SK-N-SH (cell line): ENCODE measurements around the gene ABCD2. TPM values are rescaled to one million over a fixed set of nuclear protein-coding genes. Genes with fewer than 3 reads are reported as not detected.

ENCODE experiments used
- CTCF ChIA-PET: fragments of 300-600, 350-600 bp; formaldehyde crosslinking; extraction: SDS; loops from one replicate; lab custom pipeline; 2021; lab: Yijun Ruan, JAX
- POLR2A ChIA-PET: fragments of 350-600 bp; sonication (Branson Sonifier 250); formaldehyde crosslinking; extraction: SDS; loops from one replicate; lab custom pipeline; 2020; ENCODE audit warnings: antibody characterized with exemption, inconsistent platforms; lab: Yijun Ruan, JAX
- DNase-seq: peaks from one replicate; pipeline ENCODE4 v3.0.0; 2012
- H2AFZ ChIP-seq: fragments of 200-600 bp; sonication (generic); 2 replicates; pipeline ENCODE4 v1.8.1; 2016; ENCODE audit warnings: antibody characterized with exemption, mild to moderate bottlenecking, low read depth
- H3F3A ChIP-seq: fragments of 200-600 bp; sonication (generic); replicated peaks from 2 replicates; pipeline ENCODE3; 2016; ENCODE audit warnings: antibody characterized with exemption, mild to moderate bottlenecking; ENCODE audit not compliant: insufficient read depth
- H3K27ac ChIP-seq, 2 experiments: fragments of 200-500 bp in 1 of 2; fragments of 200-600 bp in 1 of 2; sonication (Bioruptor generic) in 1 of 2; sonication (generic), shearing (Covaris generic) in 1 of 2; 2 replicates each; pipeline versions ENCODE4 v1.5.1 to v1.6.1; 2014 to 2016; ENCODE audit warnings: low read depth in 2 of 2, inconsistent platforms in 1 of 2, low read length in 1 of 2, mild to moderate bottlenecking in 1 of 2, mixed read lengths in 1 of 2
- H3K27me3 ChIP-seq: fragments of 200-600 bp; sonication (generic), shearing (Covaris generic); 2 replicates; pipeline ENCODE4 v1.6.1; 2016; ENCODE audit warnings: mixed run types; ENCODE audit not compliant: insufficient read depth
- H3K36me3 ChIP-seq, 2 experiments: fragments of 200-500 bp in 1 of 2; fragments of 200-600 bp in 1 of 2; sonication (Bioruptor generic) in 1 of 2; sonication (generic) in 1 of 2; replicated peaks in 1 of 2; 2 replicates each; pipeline versions ENCODE3 to v1.5.1; 2014 to 2016; ENCODE audit warnings: low read length in 1 of 2, mild to moderate bottlenecking in 1 of 2; ENCODE audit not compliant: insufficient read depth in 2 of 2, control insufficient read depth in 1 of 2
- H3K4me1 ChIP-seq, 2 experiments: fragments of 200-500 bp in 1 of 2; fragments of 200-600 bp in 1 of 2; sonication (Bioruptor generic) in 1 of 2; sonication (generic), shearing (Covaris generic) in 1 of 2; 2 replicates each; pipeline versions ENCODE4 v1.5.1 to v1.6.1; 2014 to 2016; ENCODE audit warnings: low read depth in 1 of 2, low read length in 1 of 2, mixed run types in 1 of 2; ENCODE audit not compliant: insufficient read depth in 2 of 2, control insufficient read depth in 1 of 2
- H3K4me2 ChIP-seq: fragments of 200-600 bp; sonication (generic), shearing (Covaris generic); 2 replicates; pipeline ENCODE4 v1.6.1; 2017; ENCODE audit warnings: mixed run types
- H3K4me3 ChIP-seq, 2 experiments: fragments of 200-500 bp in 1 of 2; fragments of 200-600 bp in 1 of 2; sonication (Bioruptor generic) in 1 of 2; sonication (generic), shearing (Covaris generic) in 1 of 2; 2 replicates each; pipeline versions ENCODE4 v1.5.1 to v1.8.1; 2014 to 2016; ENCODE audit warnings: low read depth in 2 of 2, inconsistent platforms in 1 of 2, low read length in 1 of 2, mild to moderate bottlenecking in 1 of 2, mixed read lengths in 1 of 2, moderate library complexity in 1 of 2
- H3K79me2 ChIP-seq: fragments of 200-600 bp; sonication (generic); 2 replicates; pipeline ENCODE4 v1.8.1; 2017; ENCODE audit warnings: mild to moderate bottlenecking; ENCODE audit not compliant: insufficient read depth
- H3K9ac ChIP-seq: fragments of 200-600 bp; sonication (generic); 2 replicates; pipeline ENCODE4 v1.6.1; 2017; ENCODE audit warnings: mixed run types
- H3K9me2 ChIP-seq: fragments of 200-600 bp; sonication (generic); 2 replicates; pipeline ENCODE4 v1.6.1; 2017; ENCODE audit warnings: mixed run types
- H3K9me3 ChIP-seq: fragments of 200-600 bp; sonication (generic); 2 replicates; pipeline ENCODE4 v1.6.1; 2017; ENCODE audit warnings: mixed run types, mild to moderate bottlenecking, moderate library complexity
- H4K20me1 ChIP-seq: fragments of 200-600 bp; sonication (generic); 2 replicates; pipeline ENCODE4 v1.6.1; 2017; ENCODE audit warnings: mild to moderate bottlenecking, mixed run types; ENCODE audit not compliant: insufficient read depth
- CTCF ChIP-seq: fragments of 200-600 bp; sonication (generic); IDR thresholded peaks from 2 replicates; pipeline ENCODE4 v1.6.1; 2017; ENCODE audit warnings: antibody characterized with exemption, mild to moderate bottlenecking, moderate library complexity
- FOSL2 ChIP-seq: IDR thresholded peaks from 2 replicates; pipeline ENCODE4 v1.4.0; 2012; ENCODE audit warnings: low read depth, mild to moderate bottlenecking, moderate library complexity, borderline replicate concordance
- FOXJ3 ChIP-seq: sonication (generic); formaldehyde crosslinking; IDR thresholded peaks from 2 replicates; pipeline ENCODE4 v1.5.1; 2020; ENCODE audit warnings: mild to moderate bottlenecking, missing genetic modification reagents
- FOXM1 ChIP-seq: IDR thresholded peaks from 2 replicates; pipeline ENCODE4 v1.4.0; 2012; ENCODE audit warnings: low read depth, mild to moderate bottlenecking
- MXI1 ChIP-seq: IDR thresholded peaks from 2 replicates; pipeline ENCODE4 v1.6.1; 2012; ENCODE audit warnings: mild to moderate bottlenecking, low read depth, low read length, improper control_type of control experiment
- POLR2AphosphoS5 ChIP-seq: IDR thresholded peaks from 2 replicates; pipeline ENCODE4 v1.6.1; 2012; ENCODE audit warnings: low read depth, low read length
- SMC3 ChIP-seq: IDR thresholded peaks from 2 replicates; pipeline ENCODE4 v1.6.1; 2012; ENCODE audit warnings: low read depth, low read length, improper control_type of control experiment
- TAF1 ChIP-seq: IDR thresholded peaks from 2 replicates; pipeline ENCODE4 v1.6.1; 2012; ENCODE audit warnings: low read depth, mild to moderate bottlenecking, low read length, moderate library complexity, borderline replicate concordance
- TCF12 ChIP-seq: IDR thresholded peaks from 2 replicates; pipeline ENCODE4 v1.4.0; 2012
- TEAD4 ChIP-seq: IDR thresholded peaks from 2 replicates; pipeline ENCODE4 v1.4.0; 2012; ENCODE audit warnings: mild to moderate bottlenecking, borderline replicate concordance; ENCODE audit not compliant: insufficient read depth
- USF2 ChIP-seq: fragments of 150-350 bp; IDR thresholded peaks from 2 replicates; pipeline ENCODE4 v1.6.1; 2017; ENCODE audit warnings: antibody characterized with exemption, low read length, low read depth, borderline replicate concordance
- YY1 ChIP-seq: IDR thresholded peaks from 2 replicates; pipeline ENCODE4 v1.4.0; 2012; ENCODE audit warnings: low read depth, mild to moderate bottlenecking
- WGBS: methylation state at CpG from one replicate; pipeline ENCODE4 v1.1.6; 2017; ENCODE audit warnings: low lambda C conversion rate; 5-methylcytosine and 5-hydroxymethylcytosine counted together
- polyA plus RNA-seq, 3 experiments: library from polyadenylated mRNA; depleted of rRNA; stranded (reverse); fragments of >200 nt; gene quantifications; 2 replicates each; pipeline ENCODE4 v1.2.3, GENCODE V29; 2012
- TF ChIP-seq, protein P1 (sequence below): fragments of 150-350 bp; IDR thresholded peaks from 2 replicates; pipeline ENCODE4 v1.6.1; 2016; ENCODE audit warnings: mild to moderate bottlenecking, low read depth, low read length
- TF ChIP-seq, protein P2 (sequence below): IDR thresholded peaks from 2 replicates; pipeline ENCODE4 v1.4.0; 2012; ENCODE audit warnings: low read depth, borderline replicate concordance

ABCD2 gene
- polyA plus RNA-seq, 1 of the 3 experiments (the other 2 are of a cell fraction): 0.02 TPM

- 94% methylated on average over 1 of the region's 1 CpG for WGBS
These were observed 14.1 kb downstream of the ABCD2 start for GRCh38 chr12:39605501-39605900.

More at GRCh38 chr12:39605501-39605900, 14.1 kb downstream of the ABCD2 start:
- Histone ChIP-seq H3K4me2 (no peak overlapping the region), H3K9me2 (no peaks in the 10 kb centered on the region), H3F3A (no peaks in the 10 kb centered on the region), H3K27ac (no peak overlapping the region), H4K20me1 (no peaks in the 10 kb centered on the region), H3K36me3 (peaks cover 0 to 6% of the 10 kb centered on the region in 2 experiments), H2AFZ (no peak overlapping the region), H3K4me3 (no peak overlapping the region), H3K9me3 (no peaks in the 10 kb centered on the region), H3K27me3 (no peaks in the 10 kb centered on the region), H3K79me2 (no peaks in the 10 kb centered on the region), H3K4me1 (no peaks in the 10 kb centered on the region; a peak in 1 of 4 replicates), H3K9ac (no peak overlapping the region)
- TF ChIP-seq TAF1: no peak
- TF ChIP-seq, protein P1, sequence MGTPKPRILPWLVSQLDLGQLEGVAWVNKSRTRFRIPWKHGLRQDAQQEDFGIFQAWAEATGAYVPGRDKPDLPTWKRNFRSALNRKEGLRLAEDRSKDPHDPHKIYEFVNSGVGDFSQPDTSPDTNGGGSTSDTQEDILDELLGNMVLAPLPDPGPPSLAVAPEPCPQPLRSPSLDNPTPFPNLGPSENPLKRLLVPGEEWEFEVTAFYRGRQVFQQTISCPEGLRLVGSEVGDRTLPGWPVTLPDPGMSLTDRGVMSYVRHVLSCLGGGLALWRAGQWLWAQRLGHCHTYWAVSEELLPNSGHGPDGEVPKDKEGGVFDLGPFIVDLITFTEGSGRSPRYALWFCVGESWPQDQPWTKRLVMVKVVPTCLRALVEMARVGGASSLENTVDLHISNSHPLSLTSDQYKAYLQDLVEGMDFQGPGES: no peak
- TF ChIP-seq SMC3: no peak
- TF ChIP-seq FOXJ3 (CRISPR knock-in tag): no peak
- TF ChIP-seq POLR2AphosphoS5: no peak
- TF ChIP-seq MXI1: no peak
- no peak for TF ChIP-seq TCF12
- no peak for TF ChIP-seq YY1
- TF ChIP-seq, protein P2, sequence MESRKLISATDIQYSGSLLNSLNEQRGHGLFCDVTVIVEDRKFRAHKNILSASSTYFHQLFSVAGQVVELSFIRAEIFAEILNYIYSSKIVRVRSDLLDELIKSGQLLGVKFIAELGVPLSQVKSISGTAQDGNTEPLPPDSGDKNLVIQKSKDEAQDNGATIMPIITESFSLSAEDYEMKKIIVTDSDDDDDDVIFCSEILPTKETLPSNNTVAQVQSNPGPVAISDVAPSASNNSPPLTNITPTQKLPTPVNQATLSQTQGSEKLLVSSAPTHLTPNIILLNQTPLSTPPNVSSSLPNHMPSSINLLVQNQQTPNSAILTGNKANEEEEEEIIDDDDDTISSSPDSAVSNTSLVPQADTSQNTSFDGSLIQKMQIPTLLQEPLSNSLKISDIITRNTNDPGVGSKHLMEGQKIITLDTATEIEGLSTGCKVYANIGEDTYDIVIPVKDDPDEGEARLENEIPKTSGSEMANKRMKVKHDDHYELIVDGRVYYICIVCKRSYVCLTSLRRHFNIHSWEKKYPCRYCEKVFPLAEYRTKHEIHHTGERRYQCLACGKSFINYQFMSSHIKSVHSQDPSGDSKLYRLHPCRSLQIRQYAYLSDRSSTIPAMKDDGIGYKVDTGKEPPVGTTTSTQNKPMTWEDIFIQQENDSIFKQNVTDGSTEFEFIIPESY: no peak
- TF ChIP-seq TEAD4: no peak
- TF ChIP-seq FOSL2: no peak
- no peak for TF ChIP-seq USF2
- no peak for TF ChIP-seq CTCF
- TF ChIP-seq FOXM1: no peak
- CTCF ChIA-PET: interaction anchor here (0.6 kb wide), 1 partner anchor 350 kb away, joined by 3 read pairs; no protein-coding TSS in a partner anchor
- DNase-seq: no peak
- POLR2A ChIA-PET: no interaction called here
